Ovary (tissue), 3 donors: ENCODE data around the gene EEIG1.

Experiments used
- EP300 ChIP-seq: sonication (generic); formaldehyde crosslinking; IDR thresholded peaks from one replicate; pipeline ENCODE4 v1.6.1; 2017; ENCODE audit warnings: antibody characterized with exemption
- POLR2A ChIP-seq: fragments of 450-650 bp; IDR thresholded peaks from one replicate; pipeline ENCODE4 v1.6.1; 2017; ENCODE audit warnings: antibody characterized with exemption, mild to moderate bottlenecking, moderate library complexity
- TF ChIP-seq, protein P1 (sequence below), 3 donors: fragments of 450-650 bp in 2 of 3; fragments of 200-600 bp in 1 of 3; IDR thresholded peaks; one replicate each; pipeline versions ENCODE4 v1.5.1 to v1.8.0; 2016 to 2022; ENCODE audit warnings: antibody characterized with exemption in 3 of 3, mild to moderate bottlenecking in 1 of 3
- donor health status: DM: no; HTN: no; CAD: no.

- TF ChIP-seq POLR2A = peak; percentile 70
- TF ChIP-seq, protein P1, sequence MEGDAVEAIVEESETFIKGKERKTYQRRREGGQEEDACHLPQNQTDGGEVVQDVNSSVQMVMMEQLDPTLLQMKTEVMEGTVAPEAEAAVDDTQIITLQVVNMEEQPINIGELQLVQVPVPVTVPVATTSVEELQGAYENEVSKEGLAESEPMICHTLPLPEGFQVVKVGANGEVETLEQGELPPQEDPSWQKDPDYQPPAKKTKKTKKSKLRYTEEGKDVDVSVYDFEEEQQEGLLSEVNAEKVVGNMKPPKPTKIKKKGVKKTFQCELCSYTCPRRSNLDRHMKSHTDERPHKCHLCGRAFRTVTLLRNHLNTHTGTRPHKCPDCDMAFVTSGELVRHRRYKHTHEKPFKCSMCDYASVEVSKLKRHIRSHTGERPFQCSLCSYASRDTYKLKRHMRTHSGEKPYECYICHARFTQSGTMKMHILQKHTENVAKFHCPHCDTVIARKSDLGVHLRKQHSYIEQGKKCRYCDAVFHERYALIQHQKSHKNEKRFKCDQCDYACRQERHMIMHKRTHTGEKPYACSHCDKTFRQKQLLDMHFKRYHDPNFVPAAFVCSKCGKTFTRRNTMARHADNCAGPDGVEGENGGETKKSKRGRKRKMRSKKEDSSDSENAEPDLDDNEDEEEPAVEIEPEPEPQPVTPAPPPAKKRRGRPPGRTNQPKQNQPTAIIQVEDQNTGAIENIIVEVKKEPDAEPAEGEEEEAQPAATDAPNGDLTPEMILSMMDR (IDR thresholded peaks at IDR 0.05) = peak in 1 of 3 donors; percentile 36
- TF ChIP-seq EP300 = no peak
Measured at GRCh38 chr9:127980706-127981558, at the start of gene EEIG1.
